IPS DF 19.7 (cell line): ENCODE measurements around the gene CDC34.

ENCODE experiments used
- DNase-seq: peaks from one replicate; pipeline ENCODE4 v3.0.0-alpha.2; 2013; ENCODE audit warnings: low read depth, low spot score

CDC34 gene

DNA sequence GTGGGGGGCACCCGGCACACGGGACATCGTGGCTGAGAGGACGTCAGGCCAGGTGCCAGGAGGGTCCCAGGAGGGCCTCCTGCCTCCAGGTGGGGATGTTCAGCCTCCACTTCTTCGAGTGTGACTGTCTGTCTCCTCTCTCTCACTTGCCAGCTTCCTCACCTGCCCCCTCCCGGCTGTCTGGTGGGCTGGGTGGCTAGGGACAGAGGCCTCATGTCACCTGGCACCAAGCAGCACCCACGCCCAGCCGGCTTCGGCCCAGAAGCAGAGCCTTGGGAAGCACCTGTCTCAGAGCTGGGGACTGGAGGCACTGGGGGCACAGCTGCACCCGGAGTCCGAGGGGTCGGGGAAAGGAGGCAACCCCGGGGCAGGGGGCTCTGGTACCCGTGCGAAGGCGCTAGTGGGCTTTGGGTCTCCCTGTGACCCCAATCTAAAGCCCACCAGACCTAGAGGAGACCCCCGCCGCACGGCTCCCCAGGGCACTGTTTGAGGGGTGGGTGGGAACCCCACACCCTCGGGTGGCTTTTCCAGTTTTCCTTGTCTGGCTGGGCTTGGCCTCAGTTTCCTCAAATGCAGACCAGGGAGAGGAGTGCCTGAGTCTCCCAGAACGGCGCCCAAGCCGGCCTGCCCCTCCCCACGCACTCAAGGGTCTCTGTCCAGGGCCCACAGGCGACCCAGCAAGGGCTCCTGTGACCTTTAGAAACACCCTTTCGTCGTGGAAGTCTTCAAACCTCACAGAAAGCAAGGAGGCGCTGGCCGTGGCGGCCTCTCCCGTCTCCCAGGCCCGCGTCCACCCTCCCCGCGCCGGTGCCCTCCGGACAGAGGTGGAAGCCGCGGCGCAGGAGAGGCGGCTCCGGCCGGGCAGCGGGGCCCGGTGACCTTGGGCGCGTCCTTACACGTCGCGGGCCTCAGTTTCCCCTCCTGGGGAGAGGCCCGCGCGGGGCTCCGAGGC is 57.5 kb downstream of the CDC34 start:
- no peak for DNase-seq

DNA sequence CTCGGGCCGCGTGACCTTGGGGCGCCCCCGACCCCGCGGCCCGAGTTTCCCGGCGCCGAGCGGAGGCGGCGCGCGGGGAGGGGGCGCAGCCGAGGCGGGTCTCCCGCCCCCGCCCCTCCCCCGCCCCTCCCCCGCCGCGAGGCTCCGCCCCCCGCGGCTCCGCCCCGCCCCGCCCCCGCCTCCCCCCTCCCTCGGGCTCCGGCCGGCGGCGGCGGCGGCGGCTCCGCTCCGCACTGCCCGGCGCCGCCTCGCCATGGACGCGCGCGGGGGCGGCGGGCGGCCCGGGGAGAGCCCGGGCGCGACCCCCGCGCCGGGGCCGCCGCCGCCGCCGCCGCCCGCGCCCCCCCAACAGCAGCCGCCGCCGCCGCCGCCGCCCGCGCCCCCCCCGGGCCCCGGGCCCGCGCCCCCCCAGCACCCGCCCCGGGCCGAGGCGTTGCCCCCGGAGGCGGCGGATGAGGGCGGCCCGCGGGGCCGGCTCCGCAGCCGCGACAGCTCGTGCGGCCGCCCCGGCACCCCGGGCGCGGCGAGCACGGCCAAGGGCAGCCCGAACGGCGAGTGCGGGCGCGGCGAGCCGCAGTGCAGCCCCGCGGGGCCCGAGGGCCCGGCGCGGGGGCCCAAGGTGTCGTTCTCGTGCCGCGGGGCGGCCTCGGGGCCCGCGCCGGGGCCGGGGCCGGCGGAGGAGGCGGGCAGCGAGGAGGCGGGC is 58.3 kb downstream of the CDC34 start, which contains the start of gene HCN2:
HCN2 (plus strand) TSS at position 189 of the 703 bp plus-strand sequence; CDS start at position 254, 65 bp downstream.
- DNase-seq: no peak

DNA sequence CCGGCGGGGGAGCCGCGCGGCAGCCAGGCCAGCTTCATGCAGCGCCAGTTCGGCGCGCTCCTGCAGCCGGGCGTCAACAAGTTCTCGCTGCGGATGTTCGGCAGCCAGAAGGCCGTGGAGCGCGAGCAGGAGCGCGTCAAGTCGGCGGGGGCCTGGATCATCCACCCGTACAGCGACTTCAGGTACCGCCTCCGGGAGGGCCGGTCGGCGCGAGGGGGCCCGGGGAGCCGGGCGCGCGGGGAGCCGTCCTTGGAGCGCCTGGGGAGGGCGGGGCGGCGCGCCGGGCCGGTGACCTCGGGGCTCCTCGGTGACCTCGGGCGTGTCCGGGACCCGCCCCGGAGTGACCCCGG is 58.8 kb downstream of the CDC34 start:
- DNase-seq: no peak

DNA sequence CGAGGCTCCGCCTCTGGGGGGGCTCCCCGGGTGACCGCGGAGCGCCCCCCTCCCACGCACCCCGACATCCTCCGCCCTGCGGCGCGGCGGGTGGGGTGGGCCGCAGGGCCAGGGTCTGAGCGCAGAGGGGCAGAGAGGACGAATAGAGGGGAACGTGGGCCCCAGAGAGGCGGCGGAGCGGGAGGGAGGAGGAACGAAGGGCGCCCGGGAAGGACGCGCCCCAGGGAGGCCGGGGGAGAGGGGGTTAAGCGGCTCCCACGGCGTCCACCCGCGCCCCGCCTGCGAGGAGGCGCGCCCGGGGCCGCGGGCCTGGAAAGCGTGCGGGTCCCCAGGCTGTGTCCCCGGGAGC is 59.2 kb downstream of the CDC34 start:
- DNase-seq: no peak

DNA sequence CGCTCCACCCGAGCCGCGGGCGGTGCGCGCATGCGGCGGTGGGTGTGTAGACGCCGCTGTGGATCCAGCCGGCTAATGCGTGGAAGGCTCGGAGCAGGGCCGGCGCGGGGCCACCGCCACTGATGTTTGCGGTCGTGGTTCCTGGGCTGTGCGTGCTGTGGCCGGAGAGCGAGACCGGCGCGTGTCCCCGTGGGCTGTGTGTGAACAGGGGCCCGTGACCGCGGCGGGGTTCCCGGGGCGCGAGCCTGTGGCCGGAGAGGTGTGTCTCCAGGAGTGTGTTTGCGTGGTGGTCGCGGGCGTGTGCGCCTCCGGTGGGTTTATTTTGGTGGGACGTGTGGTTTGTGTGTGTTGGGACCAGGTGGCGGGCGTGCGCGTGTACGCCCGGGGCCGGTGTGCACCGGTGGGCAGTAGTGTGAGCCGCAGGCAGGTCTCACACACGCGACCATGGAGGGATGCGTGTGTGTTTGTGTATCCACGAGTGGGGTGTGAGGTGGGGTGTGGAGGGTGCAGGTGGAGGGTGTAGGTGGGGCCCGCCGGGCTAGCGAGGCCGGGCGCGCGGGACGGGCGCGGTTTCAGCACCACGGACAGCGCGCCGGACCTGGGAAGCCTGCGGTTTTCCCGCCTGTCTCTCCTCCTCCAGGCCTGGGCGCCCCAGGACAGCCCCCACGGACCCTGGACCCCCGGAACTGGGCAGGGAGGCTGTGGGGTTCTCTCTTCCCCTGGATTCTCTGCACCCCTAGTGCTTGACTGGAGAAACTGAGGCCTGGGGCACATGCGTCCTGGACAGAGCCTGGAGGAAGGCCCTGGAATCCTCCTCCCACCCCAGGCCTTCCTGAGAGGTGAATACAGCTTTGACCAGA is 59.8 kb downstream of the CDC34 start:
- no peak for DNase-seq
